RWPE2 (cell line): ENCODE results near the gene FAM193B.

Experiments
- ATAC-seq: fragments of 200-7000 bp; cut with Tn5 transposase; 3 replicates; pipeline ENCODE4 v1.9.1; 2021; ENCODE audit warnings: low read depth
- DNase-seq: peaks from one replicate; pipeline ENCODE4 v3.0.0-alpha.2; 2020; ENCODE audit warnings: low spot score
- H3K27ac ChIP-seq: fragments of 450-650 bp; 2 replicates; pipeline ENCODE4 v1.5.1; 2017; ENCODE audit warnings: mild to moderate bottlenecking; ENCODE audit not compliant: poor library complexity, severe bottlenecking
- H3K27me3 ChIP-seq: fragments of 250-450 bp; sonication (Bioruptor Pico); 2 replicates; pipeline ENCODE4 v1.5.1; 2021; ENCODE audit warnings: mild to moderate bottlenecking, moderate library complexity; ENCODE audit not compliant: insufficient read depth, poor library complexity, severe bottlenecking
- H3K36me3 ChIP-seq: fragments of 250-450 bp; sonication (Bioruptor Pico); 2 replicates; pipeline ENCODE4 v1.5.1; 2020; ENCODE audit warnings: low read depth, mild to moderate bottlenecking, moderate library complexity
- H3K4me1 ChIP-seq: fragments of 250-450 bp; sonication (Bioruptor Pico); 2 replicates; pipeline ENCODE4 v1.5.1; 2021; ENCODE audit warnings: mild to moderate bottlenecking, moderate library complexity; ENCODE audit not compliant: insufficient read depth, poor library complexity, severe bottlenecking
- H3K4me3 ChIP-seq: fragments of 250-450 bp; sonication (Bioruptor Pico); 2 replicates; pipeline ENCODE4 v1.5.1; 2021; ENCODE audit warnings: mild to moderate bottlenecking, moderate library complexity; ENCODE audit not compliant: severe bottlenecking
- H3K9me3 ChIP-seq: fragments of 250-450 bp; sonication (Bioruptor Pico); 2 replicates; pipeline ENCODE4 v1.5.1; 2021; ENCODE audit warnings: mild to moderate bottlenecking, moderate library complexity; ENCODE audit not compliant: severe bottlenecking
- TF ChIP-seq, protein P1 (sequence below): fragments of 450-650 bp; IDR thresholded peaks from one replicate; pipeline ENCODE4 v1.5.1; 2017; ENCODE audit warnings: mild to moderate bottlenecking, moderate library complexity; ENCODE audit not compliant: poor library complexity, severe bottlenecking

FAM193B gene

GRCh38 chr5:177479774-177480173 lies 74.6 kb downstream of the FAM193B start:
- Histone ChIP-seq H3K4me1 (peaks cover 9% of the 10 kb centered on the region), H3K27me3 (no peaks in the 10 kb centered on the region), H3K27ac (peak overlapping the region; percentile 3), H3K9me3 (no peaks in the 10 kb centered on the region), H3K36me3 (peaks cover 11% of the 10 kb centered on the region), H3K4me3 (no peak overlapping the region)
- no peak for DNase-seq
- TF ChIP-seq, protein P1, sequence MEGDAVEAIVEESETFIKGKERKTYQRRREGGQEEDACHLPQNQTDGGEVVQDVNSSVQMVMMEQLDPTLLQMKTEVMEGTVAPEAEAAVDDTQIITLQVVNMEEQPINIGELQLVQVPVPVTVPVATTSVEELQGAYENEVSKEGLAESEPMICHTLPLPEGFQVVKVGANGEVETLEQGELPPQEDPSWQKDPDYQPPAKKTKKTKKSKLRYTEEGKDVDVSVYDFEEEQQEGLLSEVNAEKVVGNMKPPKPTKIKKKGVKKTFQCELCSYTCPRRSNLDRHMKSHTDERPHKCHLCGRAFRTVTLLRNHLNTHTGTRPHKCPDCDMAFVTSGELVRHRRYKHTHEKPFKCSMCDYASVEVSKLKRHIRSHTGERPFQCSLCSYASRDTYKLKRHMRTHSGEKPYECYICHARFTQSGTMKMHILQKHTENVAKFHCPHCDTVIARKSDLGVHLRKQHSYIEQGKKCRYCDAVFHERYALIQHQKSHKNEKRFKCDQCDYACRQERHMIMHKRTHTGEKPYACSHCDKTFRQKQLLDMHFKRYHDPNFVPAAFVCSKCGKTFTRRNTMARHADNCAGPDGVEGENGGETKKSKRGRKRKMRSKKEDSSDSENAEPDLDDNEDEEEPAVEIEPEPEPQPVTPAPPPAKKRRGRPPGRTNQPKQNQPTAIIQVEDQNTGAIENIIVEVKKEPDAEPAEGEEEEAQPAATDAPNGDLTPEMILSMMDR, result no peak
- ATAC-seq, result peak; percentile 0; the same call in 2 of the 3 replicates

GRCh38 chr5:177478711-177479646 lies 75.4 kb downstream of the FAM193B start:
- peak; percentile 11 for ATAC-seq
- DNase-seq, result no peak
- Histone ChIP-seq H3K9me3 (no peaks in the 10 kb centered on the region), H3K4me1 (peaks cover 9% of the 10 kb centered on the region), H3K27ac (peak overlapping the region; percentile 1), H3K36me3 (peaks cover 10% of the 10 kb centered on the region), H3K27me3 (no peaks in the 10 kb centered on the region), H3K4me3 (no peak overlapping the region)
- TF ChIP-seq, protein P1, result no peak

DNA sequence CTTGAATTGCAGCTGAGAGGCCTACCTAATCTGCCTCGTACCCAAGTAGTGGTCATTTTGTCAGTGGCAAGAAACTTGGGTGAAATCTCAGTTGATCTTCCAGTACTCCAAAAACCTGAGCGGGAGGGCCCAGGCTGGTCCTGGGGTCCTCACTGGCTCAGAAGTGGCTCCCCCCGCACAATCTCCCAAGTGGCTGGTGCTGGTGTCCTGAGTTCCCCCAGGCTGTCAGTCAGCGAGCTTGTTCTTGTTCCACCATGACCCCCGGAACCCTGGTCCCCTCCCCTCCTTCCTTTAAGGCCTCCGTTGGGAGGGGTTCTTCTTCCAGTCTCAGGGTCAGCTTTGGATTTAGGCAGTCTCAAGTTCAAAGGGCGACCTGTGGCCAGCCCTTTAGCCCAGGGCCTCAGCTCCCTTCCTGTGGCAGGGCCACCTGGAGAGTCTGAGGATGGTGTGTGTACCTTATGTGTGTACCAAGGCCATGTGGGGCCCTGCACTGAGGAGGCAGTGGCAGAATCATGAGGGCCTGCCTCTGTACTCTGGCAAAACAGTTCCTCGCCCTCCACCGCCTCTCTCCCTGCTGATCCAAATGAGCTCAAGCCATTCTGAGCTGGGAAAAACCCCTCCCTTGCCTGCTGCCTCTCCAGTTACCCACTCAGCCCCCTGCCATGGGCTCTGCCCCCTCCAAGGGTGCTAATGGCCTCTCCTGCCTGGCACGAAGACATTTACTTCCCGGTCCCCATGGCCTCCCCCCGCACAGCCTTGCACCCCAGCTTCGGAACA lies 76.5 kb downstream of the FAM193B start:
- no peak overlapping the region for H3K27ac ChIP-seq
- no peak overlapping the region for H3K4me3 ChIP-seq
- ATAC-seq, result peak; percentile 1; the same call in 2 of the 3 replicates

GRCh38 chr5:177476531-177477233 lies 77.7 kb downstream of the FAM193B start:
- no peaks in the 10 kb centered on the region for H3K27me3 ChIP-seq
- H3K27ac ChIP-seq, result no peak overlapping the region
- no peaks in the 10 kb centered on the region for H3K9me3 ChIP-seq
- H3K4me3 ChIP-seq, result no peak overlapping the region
- DNase-seq, result no peak
- H3K36me3 ChIP-seq, result no peaks in the 10 kb centered on the region; the same call in 1 of the 2 replicates
- ATAC-seq, result no peak
- H3K4me1 ChIP-seq, result peaks cover 14% of the 10 kb centered on the region
- TF ChIP-seq, protein P1, result no peak

More for the DNA sequence above, 76.5 kb downstream of the FAM193B start:
- DNase-seq, result no peak
- H3K9me3 ChIP-seq, result no peaks in the 10 kb centered on the region
- 0 out of 2 replicates have a peak, but pooled peaks cover under 1% of the 10 kb centered on the region for H3K36me3 ChIP-seq
- H3K27me3 ChIP-seq, result no peaks in the 10 kb centered on the region
- TF ChIP-seq, protein P1, result no peak
- H3K4me1 ChIP-seq, result peaks cover 9% of the 10 kb centered on the region
